Ramos (cell line): ENCODE data around the gene PPP2R5A.

Experiments
- in situ Hi-C: fragments of 300-500 bp; cut with MboI; formaldehyde crosslinking; loops from one replicate; pipeline ENCODE4 v1.14.3; 2022; ENCODE audit warnings: low sequenced_read_pairs; ENCODE audit not compliant: unreplicated experiment

Gene PPP2R5A

DNA sequence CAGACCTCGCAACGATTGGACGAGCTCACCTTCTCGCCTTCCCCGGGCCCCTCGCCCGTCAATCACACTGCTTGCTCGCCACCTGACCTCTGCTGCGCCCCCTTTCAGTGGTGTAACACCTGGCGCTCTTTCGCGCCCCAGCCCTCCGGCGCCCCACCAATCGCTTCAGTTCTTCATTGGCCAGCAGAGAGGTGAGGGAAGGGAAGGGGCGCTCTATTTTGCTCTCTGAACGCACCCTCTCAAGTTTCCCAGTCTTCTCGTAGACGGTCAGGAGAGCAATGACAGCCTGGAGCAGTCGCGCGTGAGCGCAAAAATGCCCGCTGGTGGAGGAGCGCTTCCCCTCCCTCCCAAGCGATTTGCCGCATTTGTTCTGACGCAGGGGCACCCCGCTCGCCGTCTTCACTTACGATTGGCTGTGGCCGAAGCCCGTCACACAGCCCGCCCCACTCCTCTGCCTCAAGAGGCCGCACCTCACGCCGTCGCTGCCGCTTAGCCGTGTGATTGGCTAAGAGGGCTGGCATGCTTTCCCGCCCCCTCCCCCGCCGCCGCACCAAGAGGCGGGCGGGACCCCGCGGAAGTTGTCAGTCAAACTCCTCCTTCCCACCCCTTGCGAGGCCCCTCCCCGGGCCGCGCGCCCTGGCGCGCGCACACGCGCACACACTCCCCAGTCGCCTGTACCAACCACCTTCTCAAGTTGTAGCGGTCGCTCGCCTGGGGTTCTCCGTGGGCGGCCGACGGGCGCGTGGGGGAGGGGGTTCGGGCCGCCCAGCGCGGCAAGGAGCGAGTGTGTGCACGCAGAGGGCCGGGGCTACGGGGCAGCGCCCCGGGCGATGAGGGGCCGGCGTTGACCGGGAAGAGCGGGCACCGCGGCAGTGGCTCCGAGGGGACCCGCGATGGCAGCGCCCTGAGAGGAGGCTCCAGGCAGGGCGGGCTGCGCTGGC lies at the start of gene PPP2R5A:
PPP2R5A (plus strand) TSS at position 667 of the 941 bp plus-strand sequence. CDS start 701 bp downstream, outside the sequence.
- in situ Hi-C loops: loop anchor here (25.0 kb wide), 1 partner anchor 598 kb away; the partner anchor contains the start of gene NEK2

DNA sequence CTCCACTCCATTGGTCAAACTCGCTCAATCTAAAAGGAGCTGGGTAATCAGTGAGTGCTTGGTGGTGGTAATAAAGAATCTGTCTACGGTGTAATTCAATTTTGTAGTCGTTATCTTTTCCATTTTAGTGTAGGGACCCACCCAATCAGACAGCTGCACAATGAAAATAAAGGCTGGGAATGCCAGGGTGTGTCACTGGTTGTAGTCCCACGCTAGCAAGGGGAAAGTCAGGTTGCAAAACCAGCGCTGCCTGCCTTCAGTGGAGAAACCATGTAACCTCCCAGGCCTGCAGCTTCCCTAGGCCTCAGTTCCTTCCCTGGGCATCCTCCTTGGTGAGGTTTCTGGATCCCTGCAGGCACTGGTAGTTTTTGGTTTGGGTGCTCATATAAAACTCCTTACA lies 49.4 kb upstream of the PPP2R5A start:
- in situ Hi-C loops: no loop called here

DNA sequence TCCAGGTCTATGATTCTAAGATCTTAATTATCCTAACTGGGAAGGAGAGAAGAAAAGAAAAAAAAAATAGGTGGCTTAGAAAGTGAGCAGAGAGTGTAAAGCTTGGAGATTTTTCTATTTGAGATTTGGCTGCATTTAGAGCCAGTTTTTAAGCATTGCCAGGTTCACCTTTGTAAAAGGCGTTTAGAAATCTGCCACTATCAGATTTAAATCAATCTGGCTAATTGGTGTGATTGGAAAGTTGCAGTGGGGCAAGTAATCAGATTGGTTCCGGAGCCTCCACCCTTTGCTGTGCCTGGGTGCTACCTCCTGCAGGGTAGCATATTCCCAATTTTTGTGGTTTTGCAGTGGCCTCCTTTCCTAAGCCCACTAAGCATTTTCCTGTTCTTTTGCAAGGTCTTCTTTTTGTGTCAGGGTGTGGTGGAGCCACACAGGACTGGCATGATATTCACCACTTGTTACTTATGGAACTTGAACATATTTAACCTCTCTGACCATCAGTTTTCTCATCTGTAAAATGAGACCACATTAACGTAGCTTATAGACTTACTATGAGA lies 48.5 kb upstream of the PPP2R5A start:
- in situ Hi-C loops: no loop called here

DNA sequence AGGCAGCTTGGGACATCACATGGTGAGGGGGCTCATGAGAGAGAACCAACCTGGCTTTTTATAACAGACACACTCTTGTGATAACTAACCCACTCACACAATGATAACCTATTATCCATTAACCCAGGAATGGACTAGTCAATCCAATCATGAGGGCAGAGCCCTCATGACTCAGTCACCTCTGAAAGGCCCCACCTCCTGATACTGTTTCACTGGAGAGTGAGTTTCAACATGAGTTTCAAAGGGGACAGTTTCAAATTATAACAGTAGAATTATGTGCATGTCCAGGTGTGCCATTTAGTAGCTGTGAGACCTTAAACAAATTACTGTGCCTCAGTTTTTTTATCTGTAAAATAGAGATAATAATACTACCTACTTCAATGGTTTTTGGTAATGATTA lies 47.6 kb upstream of the PPP2R5A start:
- in situ Hi-C loops: no loop called here

DNA sequence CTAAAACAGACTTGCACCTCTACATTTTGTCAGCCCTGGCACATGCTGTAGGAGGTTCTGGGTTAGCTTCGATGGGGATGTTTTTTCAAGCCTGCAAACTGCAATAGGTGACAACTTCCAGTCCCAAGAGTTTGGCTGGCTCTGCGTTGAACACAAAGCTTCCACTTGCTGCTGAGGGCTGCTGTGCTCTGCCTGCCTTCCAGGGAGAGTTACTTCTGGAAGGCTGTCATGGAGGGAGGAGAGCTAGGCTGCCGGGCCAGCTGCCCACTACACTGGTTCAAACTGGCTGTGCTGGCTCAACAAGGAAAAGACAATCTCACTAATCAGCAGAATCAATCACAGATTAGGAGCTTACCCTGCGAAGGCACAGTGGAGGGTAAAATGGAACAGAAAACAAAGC lies 46.7 kb upstream of the PPP2R5A start:
- in situ Hi-C loops: no loop called here

DNA sequence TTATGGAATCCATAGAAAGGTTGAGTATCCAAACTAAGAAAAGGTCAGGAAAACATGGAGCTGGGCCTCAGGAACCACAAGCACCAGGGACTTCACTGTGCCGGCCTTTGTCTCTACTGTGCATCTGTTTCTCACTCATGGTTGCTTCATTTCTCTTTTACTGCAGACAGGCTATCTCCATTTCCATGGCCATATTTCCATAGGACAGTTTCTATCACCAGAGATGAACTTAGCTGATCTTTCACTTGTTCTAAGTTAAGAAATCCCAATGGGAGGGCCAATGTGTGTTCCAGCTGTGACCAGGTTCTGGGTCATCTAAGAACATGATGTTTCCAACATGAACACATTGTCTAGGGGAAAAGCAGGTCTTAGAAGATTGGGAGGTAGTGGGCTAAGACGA lies 43.7 kb upstream of the PPP2R5A start:
- in situ Hi-C loops: no loop called here

DNA sequence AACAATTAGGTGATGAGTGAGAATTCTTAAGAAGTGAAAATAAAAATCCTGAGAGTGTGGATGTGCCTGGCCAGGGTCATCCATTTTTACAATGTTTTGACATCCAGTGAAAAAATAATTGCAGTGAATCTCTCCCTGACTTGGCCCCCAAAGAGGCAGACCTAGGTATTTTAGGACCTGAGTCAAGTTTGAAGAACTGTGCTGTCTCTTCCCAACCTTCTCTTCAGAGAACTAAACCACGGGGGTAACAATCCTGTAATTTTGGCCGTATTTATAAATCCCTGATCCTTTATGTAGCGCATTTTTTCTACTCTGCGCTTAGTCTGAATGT lies 43.3 kb upstream of the PPP2R5A start:
- in situ Hi-C loops: no loop called here

DNA sequence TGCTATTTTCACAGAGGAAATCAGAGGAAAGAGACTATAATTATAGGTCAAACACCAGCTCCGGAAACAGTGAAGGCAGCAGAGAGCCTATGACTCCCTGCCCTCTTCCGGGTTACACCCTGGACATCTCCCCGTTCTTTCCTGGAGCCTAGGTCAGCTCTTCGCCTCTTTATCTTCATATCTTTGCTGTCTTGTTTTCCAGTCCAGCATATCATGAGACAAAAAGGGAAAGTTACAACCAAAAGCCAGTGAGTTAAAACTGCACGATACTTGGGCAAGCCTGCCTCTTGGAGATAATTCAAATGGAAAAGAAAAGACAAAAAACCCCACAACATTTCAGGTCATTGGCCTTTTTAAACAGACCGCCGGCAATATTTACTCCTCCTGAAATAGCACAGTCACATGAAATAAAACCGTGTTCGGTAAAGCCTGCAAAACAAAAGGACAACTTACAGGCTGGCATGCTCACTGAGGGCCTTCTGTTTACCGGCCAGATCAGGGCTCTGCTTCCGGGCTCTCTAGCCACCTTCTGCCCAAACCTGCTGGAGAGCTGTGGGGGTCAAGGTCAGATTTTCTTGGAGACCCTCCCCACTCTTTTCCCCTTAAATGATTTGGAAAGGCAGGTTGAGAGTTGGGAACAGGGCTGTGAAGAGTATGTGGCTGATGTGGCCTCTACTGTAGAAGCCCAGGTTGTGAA lies 42.8 kb upstream of the PPP2R5A start:
- in situ Hi-C loops: no loop called here

DNA sequence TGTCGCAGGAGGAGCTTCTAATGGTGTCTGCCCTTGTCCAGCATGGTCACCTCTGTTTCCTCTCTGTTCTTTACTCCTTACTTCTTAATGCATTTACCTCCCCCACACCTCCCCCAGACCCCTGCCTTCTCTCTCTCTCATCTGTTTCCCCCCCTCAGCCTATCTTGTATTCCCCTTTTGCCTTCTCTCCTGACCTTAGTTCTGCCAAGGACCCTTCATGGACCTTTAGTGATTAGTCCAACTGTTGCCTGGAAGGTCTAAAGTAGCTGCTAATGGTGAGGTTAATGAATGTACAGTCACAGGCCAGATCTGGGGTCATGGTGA lies 42.3 kb upstream of the PPP2R5A start:
- in situ Hi-C loops: no loop called here

DNA sequence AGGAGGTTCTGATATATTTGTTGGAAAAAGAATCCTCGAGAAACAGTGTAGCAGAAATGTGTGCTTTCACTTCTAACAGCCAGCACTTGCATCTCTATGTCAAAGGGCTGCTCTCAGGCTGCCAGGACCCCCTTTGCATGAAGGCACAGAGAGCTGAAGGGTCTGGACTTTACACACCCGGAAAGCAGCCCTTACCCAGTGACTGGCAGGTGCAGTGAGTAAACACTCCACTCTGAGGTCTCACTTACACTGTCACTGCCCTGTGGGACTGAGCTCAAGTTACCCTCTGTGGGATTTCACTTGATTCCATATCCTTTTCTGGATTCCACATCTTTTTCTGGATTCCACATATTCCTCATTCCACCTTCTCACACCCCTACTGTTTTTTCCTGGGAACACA lies 40.8 kb upstream of the PPP2R5A start:
- in situ Hi-C loops: no loop called here

DNA sequence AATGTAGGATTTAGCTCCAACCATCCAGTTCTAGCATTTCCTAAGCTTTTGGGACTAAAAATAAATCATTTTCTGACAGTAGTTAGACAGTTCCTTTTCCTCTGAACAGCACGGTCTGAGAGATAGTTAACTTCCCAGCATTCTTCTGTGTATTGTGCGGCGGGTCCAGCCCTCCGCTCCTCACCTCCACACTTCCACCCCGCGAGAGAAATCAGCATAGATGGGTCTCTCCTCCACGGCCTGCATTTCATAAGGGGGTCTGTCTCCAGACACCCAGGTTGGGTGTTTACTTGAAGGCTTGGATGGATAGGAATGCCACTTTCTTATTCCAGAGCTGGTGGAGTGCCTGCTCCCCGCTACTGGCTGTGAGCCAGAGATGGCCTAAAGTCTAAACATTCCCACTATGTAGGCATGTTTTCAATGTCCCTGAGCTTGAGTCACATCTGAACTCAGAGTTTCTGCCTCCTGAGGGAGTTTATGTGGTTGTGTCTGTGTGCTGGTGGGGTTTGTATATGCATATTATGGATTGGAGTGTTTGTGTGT lies 38.0 kb upstream of the PPP2R5A start:
- in situ Hi-C loops: no loop called here

DNA sequence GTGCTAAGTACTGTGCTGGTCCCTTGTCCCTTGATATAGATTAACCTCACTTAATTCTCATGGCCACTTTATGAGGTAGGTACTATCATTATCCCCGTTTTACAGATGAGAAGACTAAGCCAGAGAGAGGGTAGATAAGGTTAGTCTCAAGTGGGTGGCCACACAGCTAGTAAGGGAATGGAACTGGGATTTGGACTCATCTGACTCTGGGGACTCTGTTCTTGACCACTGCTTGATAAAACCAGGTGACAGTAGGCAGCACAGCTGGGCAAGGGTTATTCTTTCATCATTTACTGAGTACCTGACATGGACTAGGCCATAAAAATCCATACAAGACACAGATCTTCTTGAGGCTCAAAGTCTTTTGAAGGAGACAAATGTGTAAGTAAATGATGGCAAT lies 37.2 kb upstream of the PPP2R5A start:
- in situ Hi-C loops: no loop called here

DNA sequence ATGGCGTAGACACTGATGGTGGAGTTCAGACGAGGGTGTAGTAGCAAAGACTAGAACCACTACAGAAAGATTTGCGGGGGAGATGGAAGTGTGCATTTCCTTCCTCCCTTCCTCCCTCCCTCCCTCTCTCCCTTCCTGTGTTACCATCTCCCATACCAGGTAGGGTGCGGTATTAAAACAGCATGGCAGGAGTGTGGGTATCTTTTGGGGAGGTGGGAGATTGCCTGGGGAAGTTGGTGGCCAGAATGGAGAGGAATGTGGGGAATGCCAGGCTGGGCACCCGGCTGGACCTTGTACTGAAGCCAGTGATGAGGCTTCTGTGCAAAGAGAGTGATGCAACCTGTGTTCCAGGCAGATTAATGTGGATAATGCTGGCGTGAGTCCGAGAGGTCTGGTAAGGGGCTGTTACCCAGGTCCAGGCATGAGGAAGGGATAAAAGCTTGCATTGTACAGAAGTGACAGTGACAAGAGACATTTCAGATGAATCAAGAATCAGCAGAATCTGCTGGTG lies 30.3 kb upstream of the PPP2R5A start:
- in situ Hi-C loops: no loop called here

DNA sequence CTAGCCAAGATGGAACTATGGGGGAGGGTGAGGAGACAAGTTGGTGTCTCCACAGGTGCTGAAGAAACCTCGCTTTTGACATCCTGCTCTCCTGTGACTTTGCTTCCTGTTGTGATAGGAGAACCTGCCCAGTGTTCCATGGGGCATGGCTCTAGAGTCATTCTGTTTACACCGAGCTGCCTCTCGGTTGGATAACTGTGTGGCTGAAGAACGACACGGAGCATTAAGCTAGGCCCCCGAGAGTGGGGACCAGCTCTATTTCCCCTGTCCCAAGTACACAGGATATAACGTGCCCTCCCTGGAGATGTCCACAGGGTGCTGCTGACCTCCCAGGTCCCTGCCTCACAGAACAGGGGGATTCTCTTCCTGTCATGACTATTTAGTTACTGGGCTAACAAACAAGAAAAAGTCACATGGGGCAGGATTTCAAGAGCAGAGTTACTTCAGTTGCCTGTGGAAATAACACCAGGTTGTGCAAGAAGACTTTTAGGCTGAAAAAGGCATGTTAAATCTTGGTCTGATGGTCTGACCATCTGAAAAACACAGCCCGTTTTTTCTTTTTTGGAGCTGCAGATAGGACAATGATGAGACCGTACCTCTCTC lies 29.4 kb upstream of the PPP2R5A start:
- in situ Hi-C loops: no loop called here

DNA sequence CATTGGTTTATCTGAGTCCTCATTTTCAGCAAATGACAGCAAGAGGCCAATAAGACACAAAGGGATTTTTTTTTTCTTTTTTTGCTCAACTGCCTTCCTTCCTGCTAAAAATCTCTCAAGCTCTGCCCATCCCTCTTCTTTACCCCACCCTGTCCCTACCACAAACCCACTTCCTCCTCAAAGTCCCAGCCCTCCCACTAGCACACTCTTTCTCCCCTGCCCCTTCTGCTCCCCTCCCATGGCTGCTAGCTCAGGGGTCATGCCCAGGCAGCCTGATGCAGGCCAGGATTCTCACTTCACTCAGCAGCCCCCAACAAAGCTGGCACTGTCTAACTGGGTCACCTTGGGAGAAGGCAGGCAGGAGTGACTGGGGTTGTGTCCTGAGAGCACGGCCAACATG lies 28.8 kb upstream of the PPP2R5A start:
- in situ Hi-C loops: no loop called here

DNA sequence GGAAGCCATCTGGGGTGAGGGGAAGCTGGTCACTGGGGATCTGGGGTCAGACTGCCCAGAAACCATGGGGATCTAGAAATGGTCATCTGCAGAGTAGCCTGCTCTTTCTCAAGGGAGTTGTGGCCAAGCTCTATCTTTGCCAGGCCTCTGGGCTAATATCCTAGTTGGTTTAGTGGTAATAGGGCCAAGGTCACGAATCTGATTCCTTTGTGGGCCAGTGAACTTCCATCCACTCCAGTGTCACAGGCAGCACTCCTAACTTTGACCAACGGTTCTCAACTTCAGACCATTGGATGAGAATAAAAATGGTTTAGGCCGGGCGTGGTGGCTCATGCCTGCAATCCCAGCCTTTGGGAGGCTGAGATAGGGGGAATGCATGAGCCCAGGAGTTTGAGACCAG lies 28.1 kb upstream of the PPP2R5A start:
- in situ Hi-C loops: no loop called here

DNA sequence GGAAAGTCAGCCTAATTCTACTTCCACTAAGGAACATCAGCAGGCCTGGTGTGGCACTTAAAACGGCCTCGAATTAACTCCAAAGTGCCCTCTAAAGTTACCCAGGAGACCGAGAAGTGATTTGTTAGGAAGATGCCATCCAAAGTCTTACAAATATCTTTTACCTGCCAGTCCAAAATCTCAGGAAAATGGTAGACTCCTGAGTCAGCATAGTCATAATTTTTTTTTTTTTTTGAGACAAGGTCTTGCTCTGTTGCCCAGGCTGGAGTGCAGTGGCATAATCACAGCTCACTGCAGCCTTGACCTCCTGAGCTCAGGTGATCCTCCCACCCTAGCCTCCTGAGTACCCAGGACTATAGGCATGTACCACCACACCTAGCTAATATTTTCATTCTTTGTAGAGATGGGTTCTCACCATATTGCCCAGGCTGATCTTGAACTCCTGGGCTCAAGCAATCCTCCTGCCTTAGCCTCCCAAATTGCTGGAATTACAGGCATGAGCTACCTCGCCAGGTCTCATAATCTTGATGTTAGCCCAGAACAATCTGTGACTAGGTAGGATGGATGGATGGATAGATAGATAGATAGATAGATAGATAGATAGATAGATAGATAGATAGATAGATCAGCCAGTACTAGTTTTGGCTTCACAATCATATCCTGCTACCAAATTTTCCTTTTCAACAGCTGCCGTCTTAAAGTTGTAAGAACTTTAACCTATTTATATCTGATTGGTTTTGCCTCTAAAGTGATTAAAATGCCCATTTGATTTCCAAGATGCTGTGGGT lies 25.3 kb upstream of the PPP2R5A start:
- in situ Hi-C loops: no loop called here

DNA sequence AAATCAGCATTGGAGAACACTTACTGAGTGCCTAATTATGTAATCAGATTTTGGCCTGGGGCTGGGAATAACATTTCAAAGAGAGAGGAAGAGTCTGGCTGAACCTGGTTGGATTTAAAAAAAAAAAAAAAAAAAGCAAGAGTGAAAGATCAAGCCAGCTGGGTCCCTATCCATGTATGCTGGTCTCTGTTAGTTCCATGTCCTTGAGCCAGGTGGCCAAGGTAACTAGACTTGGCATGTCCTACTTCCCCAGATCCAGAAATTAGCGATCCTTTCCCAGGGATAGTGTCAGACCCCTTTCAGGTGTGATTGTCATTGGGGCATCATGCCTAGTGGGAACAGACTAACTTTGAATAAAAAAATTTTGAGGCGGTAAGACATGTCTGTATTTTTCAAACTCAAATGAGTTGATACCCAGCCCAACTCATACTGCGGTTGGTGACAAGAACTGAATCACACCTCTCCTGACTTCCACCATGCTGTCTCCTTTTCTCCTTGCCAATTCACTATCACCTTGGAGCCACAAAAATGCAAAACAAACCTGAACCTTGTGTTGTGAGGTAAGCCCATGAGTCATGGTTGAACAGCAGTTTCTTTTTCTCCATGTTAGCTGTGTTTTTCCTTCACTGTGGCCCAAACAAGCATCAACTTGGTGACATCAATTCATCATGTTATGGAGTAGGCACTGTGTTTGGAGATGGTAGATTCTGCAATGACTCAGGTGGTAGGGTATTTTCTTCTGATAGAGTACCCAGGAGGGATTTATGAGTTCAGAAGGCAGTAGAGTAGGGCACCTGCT lies 24.5 kb upstream of the PPP2R5A start:
- in situ Hi-C loops: no loop called here

DNA sequence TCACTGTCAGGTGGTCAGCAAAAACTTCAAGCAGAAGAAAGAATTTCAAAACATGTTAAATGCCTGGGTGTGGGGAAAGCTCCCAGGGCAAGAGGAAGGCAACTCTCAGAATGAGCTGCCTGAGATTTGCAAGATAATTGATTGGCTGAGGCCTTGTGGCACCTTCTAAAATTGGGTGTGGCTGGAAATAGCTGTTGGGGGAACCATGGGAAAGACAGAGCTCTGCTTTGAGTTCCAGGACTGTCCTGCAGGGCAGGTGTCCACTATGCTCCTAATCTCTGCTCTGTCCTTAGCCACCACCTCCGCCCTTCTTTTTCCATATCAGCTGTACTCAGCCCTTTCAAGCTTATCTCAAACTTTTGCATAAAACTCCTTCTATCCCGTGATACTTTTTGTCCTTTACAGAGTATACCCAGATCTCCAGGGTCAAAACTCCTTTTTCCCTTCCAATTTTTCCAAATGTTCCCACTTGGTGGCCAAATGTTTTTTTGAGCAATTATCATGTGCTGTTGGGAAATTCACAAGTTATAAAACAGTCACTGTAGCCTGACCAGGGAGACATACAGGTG lies 23.8 kb upstream of the PPP2R5A start:
- in situ Hi-C loops: no loop called here
